Measurements from ENCODE around the gene SLC39A5. TPM values are rescaled to one million over a fixed set of nuclear protein-coding genes. Genes with fewer than 3 reads are reported as not detected.
"Not testable (repeated sequence)": the region's sequence is repeated elsewhere in the genome, so short reads cannot be mapped to it uniquely, and the experiment has no call there.

Gene SLC39A5
- total RNA-seq, 2 donors from 2014 or later, result 158 to 163 TPM

DNA sequence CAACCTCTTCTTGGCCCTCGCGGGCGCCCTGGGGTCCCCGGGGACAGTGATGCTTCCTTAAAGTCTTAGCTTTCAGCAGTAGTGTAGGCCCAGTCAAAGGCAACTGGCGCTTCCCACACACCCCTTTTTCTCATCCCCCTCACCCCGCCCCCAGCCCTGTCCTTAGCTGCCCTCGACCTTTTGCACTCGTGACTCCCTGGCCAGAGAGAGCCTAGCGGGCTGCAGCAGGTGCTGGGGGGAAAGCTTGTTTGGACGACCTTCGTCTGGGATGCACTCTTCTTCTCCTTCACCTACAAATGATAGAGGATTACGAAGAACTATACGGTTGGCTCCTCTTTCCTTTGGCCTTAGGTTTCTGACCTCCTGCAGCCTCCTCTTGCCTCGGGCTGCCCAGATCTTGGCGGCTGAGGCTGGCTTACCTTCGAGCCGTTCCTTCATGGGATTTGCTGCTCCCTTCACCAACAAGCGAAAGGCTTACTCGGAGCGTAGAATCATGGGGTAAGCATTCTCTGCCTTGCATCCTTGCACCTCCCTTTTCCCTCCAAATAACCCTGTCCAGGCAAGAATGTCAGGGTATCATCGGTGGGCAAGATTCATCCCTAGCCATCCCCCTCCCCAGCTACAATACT, 37.7 kb downstream of the SLC39A5 start:
- intact Hi-C loops (cut with DNase I), result no loop called here
- no peaks in the 10 kb centered on the region for H3K4me1 ChIP-seq
- H3K9ac ChIP-seq (ENCODE audit: low read depth in 2 of 2, low read length in 2 of 2), result peak overlapping the region; percentile 27 to 59
- H3K36me3 ChIP-seq, result no peaks in the 10 kb centered on the region
- H3K4me3 ChIP-seq, result peak overlapping the region; percentile 75
- peak; percentile 44 for DNase-seq
- H3K27ac ChIP-seq, result peak overlapping the region; percentile 95
- no peaks in the 10 kb centered on the region for H3K9me3 ChIP-seq
- TF ChIP-seq, protein P1, sequence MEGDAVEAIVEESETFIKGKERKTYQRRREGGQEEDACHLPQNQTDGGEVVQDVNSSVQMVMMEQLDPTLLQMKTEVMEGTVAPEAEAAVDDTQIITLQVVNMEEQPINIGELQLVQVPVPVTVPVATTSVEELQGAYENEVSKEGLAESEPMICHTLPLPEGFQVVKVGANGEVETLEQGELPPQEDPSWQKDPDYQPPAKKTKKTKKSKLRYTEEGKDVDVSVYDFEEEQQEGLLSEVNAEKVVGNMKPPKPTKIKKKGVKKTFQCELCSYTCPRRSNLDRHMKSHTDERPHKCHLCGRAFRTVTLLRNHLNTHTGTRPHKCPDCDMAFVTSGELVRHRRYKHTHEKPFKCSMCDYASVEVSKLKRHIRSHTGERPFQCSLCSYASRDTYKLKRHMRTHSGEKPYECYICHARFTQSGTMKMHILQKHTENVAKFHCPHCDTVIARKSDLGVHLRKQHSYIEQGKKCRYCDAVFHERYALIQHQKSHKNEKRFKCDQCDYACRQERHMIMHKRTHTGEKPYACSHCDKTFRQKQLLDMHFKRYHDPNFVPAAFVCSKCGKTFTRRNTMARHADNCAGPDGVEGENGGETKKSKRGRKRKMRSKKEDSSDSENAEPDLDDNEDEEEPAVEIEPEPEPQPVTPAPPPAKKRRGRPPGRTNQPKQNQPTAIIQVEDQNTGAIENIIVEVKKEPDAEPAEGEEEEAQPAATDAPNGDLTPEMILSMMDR (IDR thresholded peaks at IDR 0.05), result no peak
- no peaks in the 10 kb centered on the region for H3K27me3 ChIP-seq

DNA sequence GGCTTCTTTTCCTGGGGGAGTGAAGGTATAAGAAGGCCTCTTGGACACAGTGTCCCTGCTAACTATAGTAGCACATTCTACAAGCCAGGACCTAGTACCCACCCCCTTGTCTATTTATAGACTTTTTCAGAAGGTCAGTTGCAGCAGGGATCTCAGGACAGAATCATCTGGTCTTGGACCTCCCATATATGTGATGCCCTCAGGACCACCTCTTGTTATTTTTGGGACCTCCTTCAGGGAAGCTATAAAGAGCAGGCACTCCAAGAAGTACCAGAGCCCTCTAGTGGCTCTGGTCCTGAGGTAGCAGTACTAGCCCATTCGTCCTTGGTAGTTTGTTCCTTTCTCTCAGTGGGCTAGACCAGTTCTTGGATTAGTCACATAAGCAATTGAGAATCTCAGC, 41.2 kb downstream of the SLC39A5 start:
- TF ChIP-seq, protein P1 (IDR thresholded peaks at IDR 0.05), result no peak
- peaks cover 19% of the 10 kb centered on the region for H3K36me3 ChIP-seq
- intact Hi-C loops (cut with DNase I), result no loop called here
- no peak for DNase-seq
- no peak overlapping the region for H3K4me3 ChIP-seq
- H3K27me3 ChIP-seq, result no peaks in the 10 kb centered on the region
- no peaks in the 10 kb centered on the region for H3K9me3 ChIP-seq
- H3K9ac ChIP-seq (ENCODE audit: low read depth in 2 of 2, low read length in 2 of 2), result no peak overlapping the region
- H3K27ac ChIP-seq, result no peak overlapping the region
- H3K4me1 ChIP-seq, result no peaks in the 10 kb centered on the region

- H3K9ac ChIP-seq (ENCODE audit: low read depth in 2 of 2, low read length in 2 of 2); H3K4me3 ChIP-seq; H3K27me3 ChIP-seq; H3K4me1 ChIP-seq; H3K9me3 ChIP-seq; DNase-seq; H3K27ac ChIP-seq; intact Hi-C loops (cut with DNase I): not testable (repeated sequence)
- peaks cover 22% of the 10 kb centered on the region for H3K36me3 ChIP-seq
Measured at GRCh38 chr12:56272468-56272867, 42.6 kb downstream of the SLC39A5 start.

GRCh38 chr12:56274299-56274698, 44.4 kb downstream of the SLC39A5 start:
- no peak overlapping the region for H3K4me3 ChIP-seq
- no peaks in the 10 kb centered on the region for H3K4me1 ChIP-seq
- no peaks in the 10 kb centered on the region for H3K9me3 ChIP-seq
- no peaks in the 10 kb centered on the region for H3K27me3 ChIP-seq
- peaks cover 25% of the 10 kb centered on the region for H3K36me3 ChIP-seq
- no peak overlapping the region for H3K27ac ChIP-seq
- no peak for DNase-seq
- no peak overlapping the region for H3K9ac ChIP-seq (ENCODE audit: low read depth in 2 of 2, low read length in 2 of 2)
- intact Hi-C loops (cut with DNase I), result no loop called here
- TF ChIP-seq, protein P1 (IDR thresholded peaks at IDR 0.05), result no peak

DNA sequence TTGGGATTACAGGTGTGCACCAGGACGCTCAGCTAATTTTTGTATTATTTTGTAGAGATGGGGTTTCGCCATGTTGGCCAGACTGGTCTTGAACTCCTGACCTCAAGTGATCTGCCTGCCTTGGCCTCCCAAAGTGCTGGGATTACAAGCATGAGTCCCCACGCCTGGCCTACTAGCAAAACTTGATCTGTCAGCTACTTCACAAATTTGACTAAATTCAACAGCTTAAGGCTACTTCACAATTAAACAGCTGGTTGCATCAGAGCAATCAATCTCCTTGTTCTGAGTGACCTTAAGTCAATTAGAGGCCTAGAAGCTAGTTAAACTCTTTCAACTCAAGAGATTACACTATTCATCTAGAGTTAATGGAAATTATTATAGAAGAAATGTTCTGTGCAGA, 49.1 kb downstream of the SLC39A5 start:
- H3K36me3 ChIP-seq, result peaks cover 41% of the 10 kb centered on the region

GRCh38 chr12:56280849-56281248, 51.0 kb downstream of the SLC39A5 start:
- Histone ChIP-seq H3K27ac (no peak overlapping the region), H3K36me3 (peaks cover 33% of the 10 kb centered on the region)
- no peak for DNase-seq

More for the DNA sequence above, 49.1 kb downstream of the SLC39A5 start:
- no peak for DNase-seq
- Histone ChIP-seq H3K27me3 (no peaks in the 10 kb centered on the region), H3K27ac (no peak overlapping the region), H3K9me3 (no peaks in the 10 kb centered on the region), H3K9ac (ENCODE audit: low read depth in 2 of 2, low read length in 2 of 2) (no peak overlapping the region), H3K4me3 (no peak overlapping the region), H3K4me1 (no peaks in the 10 kb centered on the region)
- TF ChIP-seq, protein P1 (IDR thresholded peaks at IDR 0.05), result no peak
- intact Hi-C loops (cut with DNase I), result no loop called here

More at GRCh38 chr12:56280849-56281248, 51.0 kb downstream of the SLC39A5 start:
- intact Hi-C loops (cut with DNase I), result no loop called here
- no peak overlapping the region for H3K9ac ChIP-seq (ENCODE audit: low read depth in 2 of 2, low read length in 2 of 2)
- H3K4me1 ChIP-seq, result no peaks in the 10 kb centered on the region
- no peak overlapping the region for H3K4me3 ChIP-seq
- TF ChIP-seq, protein P1 (IDR thresholded peaks at IDR 0.05), result no peak
- no peaks in the 10 kb centered on the region for H3K27me3 ChIP-seq
- no peaks in the 10 kb centered on the region for H3K9me3 ChIP-seq

Measured in colonic mucosa (tissue), 4 donors.